ENCODE data around the gene GCG. TPM values are rescaled to one million over a fixed set of nuclear protein-coding genes. Genes with fewer than 3 reads are reported as not detected.

Gene GCG
- total and polyA plus RNA-seq, 10 of the 15 experiments (the other 5 are each of a cell fraction or from before 2014, with no cell fraction given): not detected

GRCh38 chr2:162177301-162177700 lies 25.3 kb upstream of the GCG start:
- ATAC-seq (no peak), DNase-seq (ENCODE audit: low read depth, low spot score) (no peak), FAIRE-seq (no peak)
- Histone ChIP-seq H3K4me3 (no peak overlapping the region), H3K27me3 (replicated peaks in 1 of 2; ENCODE audit: control insufficient read depth in 2 of 2, insufficient read depth in 2 of 2, low read length in 1 of 2) (no peaks in the 10 kb centered on the region), H3K9me3 (replicated peaks; ENCODE audit: control insufficient read depth, insufficient read depth, low read length) (no peaks in the 10 kb centered on the region), H3K9ac (ENCODE audit: control insufficient read depth, insufficient read depth, low read length) (no peak overlapping the region), H3K27ac (ENCODE audit: control insufficient read depth, insufficient read depth) (no peak overlapping the region), H3K79me2 (ENCODE audit: control insufficient read depth, insufficient read depth, low read length) (no peaks in the 10 kb centered on the region), H3K4me1 (ENCODE audit: control insufficient read depth, insufficient read depth, low read length) (no peaks in the 10 kb centered on the region), H3K4me2 (ENCODE audit: control insufficient read depth, insufficient read depth) (no peak overlapping the region), H2AFZ (ENCODE audit: control insufficient read depth, low read depth, low read length) (no peak overlapping the region), H3K36me3 (ENCODE audit: control insufficient read depth in 2 of 2, insufficient read depth in 2 of 2, low read length in 1 of 2) (no peaks in the 10 kb centered on the region), H4K20me1 (ENCODE audit: control insufficient read depth, insufficient read depth) (no peaks in the 10 kb centered on the region; the same call in 1 of the 2 replicates)
- ChIA-PET POLR2A (no interaction called here), CTCF (interaction anchor here (1.0 kb wide), 1 partner anchor 22 kb away, joined by 4 read pairs; no protein-coding TSS in a partner anchor), SMC1A (ENCODE audit: uncharacterized antibody, unreplicated experiment) (no interaction called here), RAD21 (ENCODE audit: unreplicated experiment) (no interaction called here)
- BruUV-seq (replicated peaks): no TSS peak
- TF ChIP-seq SP1 (IDR thresholded peaks at IDR 0.05; ENCODE audit: low read depth, low read length) (no peak), ZNF217 (IDR thresholded peaks at IDR 0.05) (no peak), ZZZ3 (IDR thresholded peaks at IDR 0.05; ENCODE audit: control insufficient read depth, insufficient read length, low read depth) (no peak), MYC (IDR thresholded peaks at IDR 0.05; ENCODE audit: insufficient read depth, insufficient read length, insufficient replicate concordance, low read length, severe bottlenecking) (no peak), FOS (IDR thresholded peaks at IDR 0.05; ENCODE audit: borderline replicate concordance, extremely low read depth, insufficient read length) (no peak), BMI1 (IDR thresholded peaks at IDR 0.05; ENCODE audit: borderline replicate concordance) (no peak), SIN3A (IDR thresholded peaks at IDR 0.05; ENCODE audit: low read depth, low read length) (no peak), RUNX3 (IDR thresholded peaks at IDR 0.05; ENCODE audit: low read length) (no peak), MXI1 (IDR thresholded peaks at IDR 0.05; ENCODE audit: low read depth, low read length) (no peak), SREBF2 (IDR thresholded peaks at IDR 0.05; ENCODE audit: low read length) (no peak), SKIL (IDR thresholded peaks at IDR 0.05; ENCODE audit: low read depth, poor library complexity, severe bottlenecking) (no peak), SMAD5 (IDR thresholded peaks at IDR 0.05; ENCODE audit: low read depth) (no peak), BHLHE40 (IDR thresholded peaks at IDR 0.05; ENCODE audit: borderline replicate concordance in 1 of 2, low read depth in 2 of 2, low read length in 1 of 2) (no peak), KAT2A (conservative IDR thresholded peaks at IDR 0.05; ENCODE audit: control insufficient read depth, low read depth, low read length) (no peak), NRF1 (conservative IDR thresholded peaks at IDR 0.05; ENCODE audit: low read depth, low read length) (no peak)
- intact Hi-C loops (cut with micrococcal nuclease; ENCODE audit: unreplicated experiment) (no loop called here), in situ Hi-C loops (cut with MboI) (no loop called here)
- WGBS (ENCODE audit: insufficient coverage, insufficient replicate concordance, low lambda C conversion rate, missing lambda C conversion rate): 38% methylated on average over 4 of the region's 4 CpGs

All from GM12878 (cell line).